HEK293 (cell line): ENCODE measurements around the gene HECTD4.

Experiments used
- CTCF ChIA-PET: fragments of 350-600 bp; formaldehyde crosslinking; extraction: SDS; loops from one replicate; lab custom pipeline; 2021; ENCODE audit warnings: antibody characterized with exemption; lab: Yijun Ruan, JAX
- POLR2A ChIA-PET: fragments of 300-600 bp; formaldehyde crosslinking; extraction: SDS; loops from one replicate; lab custom pipeline; 2020; ENCODE audit warnings: antibody characterized with exemption, inconsistent platforms; lab: Yijun Ruan, JAX
- H3K27ac ChIP-seq: fragments of 200-500 bp; sonication (Bioruptor generic); 2 replicates; pipeline ENCODE4 v1.5.1; 2014; ENCODE audit warnings: low read depth, low read length, control low read depth, inconsistent platforms; ENCODE audit errors: extremely low read depth
- H3K36me3 ChIP-seq, 2 experiments: fragments of 200-500 bp in 1 of 2; sonication (Bioruptor generic) in 1 of 2; 1 replicate in 1 of 2; 2 replicates in 1 of 2; pipeline ENCODE4 v1.5.1; 2014 to 2017; ENCODE audit warnings: inconsistent platforms in 2 of 2, low read length in 2 of 2; ENCODE audit not compliant: control insufficient read depth in 2 of 2, insufficient read depth in 1 of 2
- H3K4me1 ChIP-seq: fragments of 200-500 bp; sonication (Bioruptor generic); 2 replicates; pipeline ENCODE4 v1.5.1; 2014; ENCODE audit warnings: mild to moderate bottlenecking, low read length, inconsistent platforms; ENCODE audit not compliant: control insufficient read depth, insufficient read depth
- H3K4me3 ChIP-seq: 2 replicates; pipeline ENCODE4 v1.5.1; 2011; ENCODE audit warnings: low read depth, mild to moderate bottlenecking, control low read depth, low read length, moderate library complexity
- H3K9me3 ChIP-seq: fragments of 200-500 bp; sonication (Bioruptor generic); 2 replicates; pipeline ENCODE4 v1.5.1; 2014; ENCODE audit warnings: low read depth, low read length, inconsistent platforms; ENCODE audit not compliant: control insufficient read depth, insufficient read depth
- BCL11A ChIP-seq: fragments of 450-650 bp; formaldehyde crosslinking; IDR thresholded peaks from 2 replicates; pipeline ENCODE4 v1.5.1; 2016; ENCODE audit warnings: low read depth, missing biosample characterization, missing genetic modification characterization
- GLIS1 ChIP-seq: fragments of 450-650 bp; formaldehyde crosslinking; IDR thresholded peaks from 2 replicates; pipeline ENCODE4 v1.5.1; 2016; ENCODE audit warnings: missing biosample characterization, missing genetic modification characterization
- HOXD13 ChIP-seq: sonication (generic); formaldehyde crosslinking; IDR thresholded peaks from 2 replicates; pipeline ENCODE4 v1.8.0; 2022; ENCODE audit warnings: missing genetic modification reagents, borderline replicate concordance
- OSR2 ChIP-seq: fragments of 450-650 bp; formaldehyde crosslinking; IDR thresholded peaks from 2 replicates; pipeline ENCODE4 v1.5.1; 2016; ENCODE audit warnings: missing biosample characterization, missing genetic modification characterization
- REST ChIP-seq: fragments of 450-650 bp; formaldehyde crosslinking; IDR thresholded peaks from 2 replicates; pipeline ENCODE4 v1.5.1; 2016; ENCODE audit warnings: missing biosample characterization, missing genetic modification characterization
- ZBTB1 ChIP-seq: fragments of 450-650 bp; formaldehyde crosslinking; IDR thresholded peaks from 2 replicates; pipeline ENCODE4 v1.5.1; 2016; ENCODE audit warnings: missing biosample characterization, missing genetic modification characterization
- ZNF169 ChIP-seq: fragments of 450-650 bp; formaldehyde crosslinking; IDR thresholded peaks from 2 replicates; pipeline ENCODE4 v1.5.1; 2016; ENCODE audit warnings: missing biosample characterization, missing genetic modification characterization
- ZNF398 ChIP-seq: fragments of 450-650 bp; formaldehyde crosslinking; IDR thresholded peaks from 2 replicates; pipeline ENCODE4 v1.5.1; 2017; ENCODE audit warnings: missing biosample characterization, missing genetic modification characterization
- ZNF404 ChIP-seq: fragments of 450-650 bp; formaldehyde crosslinking; IDR thresholded peaks from 2 replicates; pipeline ENCODE4 v1.5.1; 2017; ENCODE audit warnings: missing biosample characterization, missing genetic modification characterization
- ZNF48 ChIP-seq: fragments of 450-650 bp; formaldehyde crosslinking; IDR thresholded peaks from 2 replicates; pipeline ENCODE4 v1.5.1; 2016; ENCODE audit warnings: missing biosample characterization, missing genetic modification characterization
- ZNF548 ChIP-seq: fragments of 450-650 bp; formaldehyde crosslinking; IDR thresholded peaks from 2 replicates; pipeline ENCODE4 v1.5.1; 2016; ENCODE audit warnings: missing biosample characterization, missing genetic modification characterization
- ZNF549 ChIP-seq: fragments of 450-650 bp; IDR thresholded peaks from 2 replicates; pipeline ENCODE4 v1.5.1; 2018; ENCODE audit warnings: missing biosample characterization, missing genetic modification characterization, mild to moderate bottlenecking, inconsistent platforms, moderate library complexity
- ZNF571 ChIP-seq: fragments of 450-650 bp; formaldehyde crosslinking; IDR thresholded peaks from 2 replicates; pipeline ENCODE4 v1.5.0; 2017; ENCODE audit warnings: missing biosample characterization, missing genetic modification characterization
- ZNF596 ChIP-seq: fragments of 450-650 bp; IDR thresholded peaks from 2 replicates; pipeline ENCODE4 v1.5.0; 2018; ENCODE audit warnings: missing biosample characterization, mild to moderate bottlenecking, missing genetic modification characterization, moderate library complexity
- ZNF645 ChIP-seq: fragments of 450-650 bp; formaldehyde crosslinking; IDR thresholded peaks from 2 replicates; pipeline ENCODE4; 2016; ENCODE audit warnings: missing biosample characterization, missing genetic modification characterization
- ZNF768 ChIP-seq: fragments of 450-650 bp; formaldehyde crosslinking; IDR thresholded peaks from 2 replicates; pipeline ENCODE4 v1.5.1; 2018; ENCODE audit warnings: missing biosample characterization, mild to moderate bottlenecking, missing genetic modification characterization
- ZNF792 ChIP-seq: fragments of 450-650 bp; formaldehyde crosslinking; IDR thresholded peaks from 2 replicates; pipeline ENCODE4 v1.5.1; 2016; ENCODE audit warnings: missing biosample characterization, missing genetic modification characterization
- TF ChIP-seq, protein P1 (sequence below): fragments of 450-650 bp; formaldehyde crosslinking; IDR thresholded peaks from 2 replicates; pipeline ENCODE4 v1.5.1; 2016; ENCODE audit warnings: missing biosample characterization, missing genetic modification characterization, borderline replicate concordance
- TF ChIP-seq, protein P2 (sequence below): fragments of 450-650 bp; formaldehyde crosslinking; IDR thresholded peaks from 2 replicates; pipeline ENCODE4 v1.5.1; 2016; ENCODE audit warnings: missing biosample characterization, missing genetic modification characterization

Gene HECTD4

GRCh38 chr12:112178796-112179195 is 203.4 kb downstream of the HECTD4 start (continued):
- no peak for TF ChIP-seq REST (tag by site-specific recombination)
- TF ChIP-seq BCL11A (tag by site-specific recombination): no peak
- TF ChIP-seq ZNF548 (tag by site-specific recombination): no peak
- TF ChIP-seq ZNF645 (tag by site-specific recombination): no peak
- TF ChIP-seq ZNF398: no peak
- no peak for TF ChIP-seq OSR2 (tag by site-specific recombination)
- TF ChIP-seq, protein P1, sequence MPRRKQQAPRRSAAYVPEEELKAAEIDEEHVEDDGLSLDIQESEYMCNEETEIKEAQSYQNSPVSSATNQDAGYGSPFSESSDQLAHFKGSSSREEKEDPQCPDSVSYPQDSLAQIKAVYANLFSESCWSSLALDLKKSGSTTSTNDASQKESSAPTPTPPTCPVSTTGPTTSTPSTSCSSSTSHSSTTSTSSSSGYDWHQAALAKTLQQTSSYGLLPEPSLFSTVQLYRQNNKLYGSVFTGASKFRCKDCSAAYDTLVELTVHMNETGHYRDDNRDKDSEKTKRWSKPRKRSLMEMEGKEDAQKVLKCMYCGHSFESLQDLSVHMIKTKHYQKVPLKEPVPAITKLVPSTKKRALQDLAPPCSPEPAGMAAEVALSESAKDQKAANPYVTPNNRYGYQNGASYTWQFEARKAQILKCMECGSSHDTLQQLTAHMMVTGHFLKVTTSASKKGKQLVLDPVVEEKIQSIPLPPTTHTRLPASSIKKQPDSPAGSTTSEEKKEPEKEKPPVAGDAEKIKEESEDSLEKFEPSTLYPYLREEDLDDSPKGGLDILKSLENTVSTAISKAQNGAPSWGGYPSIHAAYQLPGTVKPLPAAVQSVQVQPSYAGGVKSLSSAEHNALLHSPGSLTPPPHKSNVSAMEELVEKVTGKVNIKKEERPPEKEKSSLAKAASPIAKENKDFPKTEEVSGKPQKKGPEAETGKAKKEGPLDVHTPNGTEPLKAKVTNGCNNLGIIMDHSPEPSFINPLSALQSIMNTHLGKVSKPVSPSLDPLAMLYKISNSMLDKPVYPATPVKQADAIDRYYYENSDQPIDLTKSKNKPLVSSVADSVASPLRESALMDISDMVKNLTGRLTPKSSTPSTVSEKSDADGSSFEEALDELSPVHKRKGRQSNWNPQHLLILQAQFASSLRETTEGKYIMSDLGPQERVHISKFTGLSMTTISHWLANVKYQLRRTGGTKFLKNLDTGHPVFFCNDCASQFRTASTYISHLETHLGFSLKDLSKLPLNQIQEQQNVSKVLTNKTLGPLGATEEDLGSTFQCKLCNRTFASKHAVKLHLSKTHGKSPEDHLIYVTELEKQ: no peak
- no peak for TF ChIP-seq ZNF169
- no peak for TF ChIP-seq ZNF549 (tag by site-specific recombination)
- no peak for TF ChIP-seq ZNF48 (tag by site-specific recombination)

GRCh38 chr12:112176321-112177010 is 205.8 kb downstream of the HECTD4 start:
- no peak overlapping the region for H3K4me3 ChIP-seq
- H3K9me3 ChIP-seq: no peaks in the 10 kb centered on the region
- ChIA-PET CTCF (no interaction called here), POLR2A (no interaction called here)
- no peak overlapping the region for H3K27ac ChIP-seq
- peaks cover 10 to 82% of the 10 kb centered on the region in 2 experiments for H3K36me3 ChIP-seq
- no peak for TF ChIP-seq ZBTB1
- TF ChIP-seq ZNF768 (tag by site-specific recombination): no peak
- no peak for TF ChIP-seq HOXD13
- TF ChIP-seq, protein P2, sequence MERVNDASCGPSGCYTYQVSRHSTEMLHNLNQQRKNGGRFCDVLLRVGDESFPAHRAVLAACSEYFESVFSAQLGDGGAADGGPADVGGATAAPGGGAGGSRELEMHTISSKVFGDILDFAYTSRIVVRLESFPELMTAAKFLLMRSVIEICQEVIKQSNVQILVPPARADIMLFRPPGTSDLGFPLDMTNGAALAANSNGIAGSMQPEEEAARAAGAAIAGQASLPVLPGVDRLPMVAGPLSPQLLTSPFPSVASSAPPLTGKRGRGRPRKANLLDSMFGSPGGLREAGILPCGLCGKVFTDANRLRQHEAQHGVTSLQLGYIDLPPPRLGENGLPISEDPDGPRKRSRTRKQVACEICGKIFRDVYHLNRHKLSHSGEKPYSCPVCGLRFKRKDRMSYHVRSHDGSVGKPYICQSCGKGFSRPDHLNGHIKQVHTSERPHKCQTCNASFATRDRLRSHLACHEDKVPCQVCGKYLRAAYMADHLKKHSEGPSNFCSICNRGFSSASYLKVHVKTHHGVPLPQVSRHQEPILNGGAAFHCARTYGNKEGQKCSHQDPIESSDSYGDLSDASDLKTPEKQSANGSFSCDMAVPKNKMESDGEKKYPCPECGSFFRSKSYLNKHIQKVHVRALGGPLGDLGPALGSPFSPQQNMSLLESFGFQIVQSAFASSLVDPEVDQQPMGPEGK (tag by site-specific recombination): no peak
- TF ChIP-seq GLIS1: no peak
- no peak for TF ChIP-seq ZNF792
- TF ChIP-seq ZNF571 (tag by site-specific recombination): no peak
- TF ChIP-seq ZNF596 (tag by site-specific recombination): no peak
- no peak for TF ChIP-seq ZNF404 (tag by site-specific recombination)
- TF ChIP-seq, all 188 proteins: peak for 0
- H3K4me1 ChIP-seq: no peaks in the 10 kb centered on the region
